H9 (cell line): Measurements from ENCODE around the gene CTF1. TPM values are rescaled to one million over a fixed set of nuclear protein-coding genes. Genes with fewer than 3 reads are reported as not detected.

Source experiments
- DNase-seq: peaks from one replicate; pipeline ENCODE4 v3.0.0-alpha.2; 2017
- H2AFZ ChIP-seq: one replicate; pipeline ENCODE4 v1.6.1; 2013; ENCODE audit warnings: mild to moderate bottlenecking, low read length, control low read depth, moderate library complexity
- H2AK5ac ChIP-seq: 2 replicates; pipeline ENCODE4 v1.6.1; 2013; ENCODE audit warnings: low read length, control low read depth, mixed read lengths; ENCODE audit not compliant: insufficient read length
- H2BK120ac ChIP-seq: one replicate; pipeline ENCODE4 v1.6.1; 2013; ENCODE audit warnings: low read depth, mild to moderate bottlenecking, low read length, control low read depth, inconsistent platforms; ENCODE audit not compliant: poor library complexity, severe bottlenecking
- H2BK12ac ChIP-seq: 2 replicates; pipeline ENCODE4 v1.6.1; 2013; ENCODE audit warnings: low read length, control low read depth, mixed read lengths, low read depth; ENCODE audit not compliant: insufficient read length
- H2BK15ac ChIP-seq: 2 replicates; pipeline ENCODE4 v1.6.1; 2013; ENCODE audit warnings: low read depth, low read length, control low read depth
- H2BK20ac ChIP-seq: one replicate; pipeline ENCODE4 v1.6.1; 2013; ENCODE audit warnings: low read depth, mild to moderate bottlenecking, low read length, control low read depth, inconsistent platforms; ENCODE audit not compliant: poor library complexity, severe bottlenecking
- H2BK5ac ChIP-seq: 2 replicates; pipeline ENCODE4 v1.6.1; 2013; ENCODE audit warnings: low read length, control low read depth, mixed read lengths; ENCODE audit not compliant: insufficient read length
- H3K14ac ChIP-seq: 2 replicates; pipeline ENCODE4 v1.6.1; 2013; ENCODE audit warnings: low read length, control low read depth; ENCODE audit not compliant: insufficient read depth
- H3K18ac ChIP-seq: 2 replicates; pipeline ENCODE4 v1.6.1; 2013; ENCODE audit warnings: low read depth, mild to moderate bottlenecking, mixed read lengths, low read length, control low read depth; ENCODE audit not compliant: insufficient read length
- H3K23ac ChIP-seq: 2 replicates; pipeline ENCODE4 v1.6.1; 2013; ENCODE audit warnings: low read length, control low read depth, mixed read lengths, low read depth; ENCODE audit not compliant: insufficient read length
- H3K23me2 ChIP-seq: 2 replicates; pipeline ENCODE4 v1.6.1; 2013; ENCODE audit warnings: low read depth, mild to moderate bottlenecking, mixed read lengths, low read length, control low read depth; ENCODE audit not compliant: insufficient read length, poor library complexity, severe bottlenecking
- H3K27ac ChIP-seq: 2 replicates; pipeline ENCODE4 v1.5.1; 2013; ENCODE audit warnings: low read length, control low read depth, mixed read lengths, low read depth; ENCODE audit not compliant: insufficient read length
- H3K27me3 ChIP-seq: 2 replicates; pipeline ENCODE4 v1.6.1; 2013; ENCODE audit warnings: low read length, control low read depth, inconsistent platforms; ENCODE audit not compliant: insufficient read depth
- H3K4ac ChIP-seq: 2 replicates; pipeline ENCODE4 v1.6.1; 2013; ENCODE audit warnings: low read depth, mild to moderate bottlenecking, control low read depth, inconsistent platforms, low read length, moderate library complexity
- H3K4me1 ChIP-seq: 2 replicates; pipeline ENCODE4 v1.6.1; 2013; ENCODE audit warnings: low read length, control low read depth, inconsistent platforms; ENCODE audit not compliant: insufficient read depth
- H3K4me2 ChIP-seq: 2 replicates; pipeline ENCODE4 v1.6.1; 2013; ENCODE audit warnings: low read length, control low read depth, mixed read lengths; ENCODE audit not compliant: insufficient read length, insufficient read depth
- H3K56ac ChIP-seq: 2 replicates; pipeline ENCODE4 v1.6.1; 2013; ENCODE audit warnings: low read depth, mild to moderate bottlenecking, mixed read lengths, low read length, control low read depth; ENCODE audit not compliant: insufficient read length
- H3K79me1 ChIP-seq: 2 replicates; pipeline ENCODE4 v1.6.1; 2013; ENCODE audit warnings: low read depth, mild to moderate bottlenecking, moderate library complexity, low read length, control low read depth, inconsistent platforms; ENCODE audit not compliant: insufficient read depth, poor library complexity, severe bottlenecking
- H3K79me2 ChIP-seq: 2 replicates; pipeline ENCODE4 v1.6.1; 2013; ENCODE audit warnings: low read length, control low read depth, inconsistent platforms; ENCODE audit not compliant: insufficient read depth
- H3K9ac ChIP-seq: 2 replicates; pipeline ENCODE4 v1.6.1; 2013; ENCODE audit warnings: low read length, control low read depth, mixed read lengths; ENCODE audit not compliant: insufficient read length; ENCODE audit errors: extremely low read depth
- H3K9me3 ChIP-seq: one replicate; pipeline ENCODE4 v1.6.1; 2013; ENCODE audit warnings: low read depth, low read length, inconsistent platforms; ENCODE audit not compliant: control insufficient read depth
- H3T11ph ChIP-seq: one replicate; pipeline ENCODE4 v1.6.1; 2013; ENCODE audit warnings: mild to moderate bottlenecking, low read length, control low read depth, inconsistent platforms
- H4K20me1 ChIP-seq: one replicate; pipeline ENCODE4 v1.6.1; 2013; ENCODE audit not compliant: control insufficient read depth, insufficient read length, insufficient read depth
- H4K5ac ChIP-seq: 2 replicates; pipeline ENCODE4 v1.6.1; 2013; ENCODE audit warnings: low read depth, mild to moderate bottlenecking, mixed read lengths, low read length, control low read depth; ENCODE audit not compliant: insufficient read length
- H4K8ac ChIP-seq: replicated peaks from 2 replicates; pipeline ENCODE4 v1.6.1; 2013; ENCODE audit warnings: low read length, control low read depth, mixed read lengths, low read depth; ENCODE audit not compliant: insufficient read length
- H4K91ac ChIP-seq: 2 replicates; pipeline ENCODE4 v1.6.1; 2013; ENCODE audit warnings: low read depth, mild to moderate bottlenecking, moderate library complexity, mixed read lengths, low read length, control low read depth; ENCODE audit not compliant: insufficient read length
- H3K27ac Mint-ChIP-seq, 3 experiments: 2 replicates in 2 of 3; 3 replicates in 1 of 3; pipeline ENCODE4 v1.8.0; 2020 to 2021; ENCODE audit warnings: mixed read lengths in 3 of 3, mild to moderate bottlenecking in 1 of 3, moderate library complexity in 1 of 3
- H3K27me3 Mint-ChIP-seq: 2 replicates; pipeline ENCODE4 v1.8.0; 2021; ENCODE audit warnings: low read depth, mild to moderate bottlenecking, moderate library complexity, mixed read lengths
- H3K36me3 Mint-ChIP-seq, 3 experiments: 2 replicates in 2 of 3; 3 replicates in 1 of 3; pipeline ENCODE4 v1.8.0; 2020 to 2021; ENCODE audit warnings: low read depth in 3 of 3, mixed read lengths in 3 of 3; ENCODE audit not compliant: insufficient read depth in 1 of 3
- H3K4me1 Mint-ChIP-seq, 2 experiments: 2 replicates each; pipeline ENCODE4 v1.8.0; 2020; ENCODE audit warnings: mixed read lengths in 2 of 2
- H3K4me3 Mint-ChIP-seq, 2 experiments: 2 replicates in 1 of 2; 3 replicates in 1 of 2; pipeline ENCODE4 v1.8.0; 2020 to 2021; ENCODE audit warnings: mild to moderate bottlenecking in 2 of 2, mixed read lengths in 2 of 2, moderate library complexity in 1 of 2
- H3K9me3 Mint-ChIP-seq, 2 experiments: 2 replicates in 1 of 2; 3 replicates in 1 of 2; pipeline ENCODE4 v1.8.0; 2020; ENCODE audit warnings: mild to moderate bottlenecking in 2 of 2, mixed read lengths in 2 of 2, moderate library complexity in 1 of 2
- CTCF ChIP-seq: fragments of 200-600 bp; sonication (generic); conservative IDR thresholded peaks from 3 replicates; pipeline ENCODE4 v1.8.0; 2021; ENCODE audit warnings: antibody characterized with exemption, mild to moderate bottlenecking
- WGBS: extraction: QIAGEN DNeasy Blood & Tissue Kit; methylation state at CpG from one replicate; pipeline ENCODE4 v1.1.7; 2013; ENCODE audit warnings: missing lambda C conversion rate, low lambda C conversion rate, mixed read lengths; ENCODE audit not compliant: insufficient read length; ENCODE audit errors: extremely low coverage; 5-methylcytosine and 5-hydroxymethylcytosine counted together
- total RNA-seq: library from RNA; stranded (reverse); gene quantifications from 2 replicates; pipeline ENCODE4 v1.2.1, GENCODE V29; 2021

Gene CTF1
- total RNA-seq, 1 experiment from 2014 or later, result 0.72 TPM

GRCh38 chr16:30946671-30947540 is 50.5 kb downstream of the CTF1 start:
- Mint-ChIP-seq H3K9me3 (no peaks in the 10 kb centered on the region; a peak in 1 of 5 replicates), H3K27me3 (no peaks in the 10 kb centered on the region), H3K27ac (peak overlapping the region; percentile 79 to 98 (median 92); a peak in 5 of 7 replicates), H3K4me1 (peaks cover 32 to 33% of the 10 kb centered on the region in 2 experiments), H3K36me3 (peaks cover 21 to 43% (median 34%) of the 10 kb centered on the region in 3 experiments; a peak in 6 of 7 replicates), H3K4me3 (peak overlapping the region; percentile 24 to 49; a peak in 4 of 5 replicates)
- H2AFZ ChIP-seq, result no peak overlapping the region
- H3K27me3 ChIP-seq, result no peaks in the 10 kb centered on the region
- H3K56ac ChIP-seq, result no peak overlapping the region
- H2BK12ac ChIP-seq, result no peak overlapping the region
- H3K23ac ChIP-seq, result no peak overlapping the region
- H2AK5ac ChIP-seq, result no peak overlapping the region
- no peaks in the 10 kb centered on the region for H3K79me2 ChIP-seq
- peak overlapping the region; percentile 3 for H3K4me2 ChIP-seq
- H2BK5ac ChIP-seq, result no peak overlapping the region
- peaks cover 11% of the 10 kb centered on the region for H3K23me2 ChIP-seq
- H3K9me3 ChIP-seq, result no peaks in the 10 kb centered on the region
- H3K14ac ChIP-seq, result peak overlapping the region; percentile 32; the same call in 1 of the 2 replicates
- H3K4me1 ChIP-seq, result peaks cover 2% of the 10 kb centered on the region; the same call in 1 of the 2 replicates
- no peak overlapping the region for H2BK20ac ChIP-seq
- H4K8ac ChIP-seq, result no peak overlapping the region
- no peak overlapping the region for H3K4ac ChIP-seq
- no peak for TF ChIP-seq CTCF
- no peak overlapping the region for H2BK120ac ChIP-seq
- no peak overlapping the region for H3K9ac ChIP-seq
- H3T11ph ChIP-seq, result no peak overlapping the region
- no peak overlapping the region for H4K91ac ChIP-seq
- H3K18ac ChIP-seq, result no peak overlapping the region
- no CpG with 5 or more reads among the region's 38 CpGs for WGBS
- DNase-seq, result peak; percentile 44
- no peak overlapping the region for H4K5ac ChIP-seq
- H2BK15ac ChIP-seq, result no peak overlapping the region
- no peak overlapping the region for H3K27ac ChIP-seq
- no peaks in the 10 kb centered on the region for H3K79me1 ChIP-seq
- H4K20me1 ChIP-seq, result no peaks in the 10 kb centered on the region
